ENCODE results near the gene NFATC2.

The NFATC2 gene

GRCh38 chr20:51389543-51390264 lies 152.8 kb downstream of the NFATC2 start:
- DNase-seq (ENCODE audit: low spot score), result no peak

DNA sequence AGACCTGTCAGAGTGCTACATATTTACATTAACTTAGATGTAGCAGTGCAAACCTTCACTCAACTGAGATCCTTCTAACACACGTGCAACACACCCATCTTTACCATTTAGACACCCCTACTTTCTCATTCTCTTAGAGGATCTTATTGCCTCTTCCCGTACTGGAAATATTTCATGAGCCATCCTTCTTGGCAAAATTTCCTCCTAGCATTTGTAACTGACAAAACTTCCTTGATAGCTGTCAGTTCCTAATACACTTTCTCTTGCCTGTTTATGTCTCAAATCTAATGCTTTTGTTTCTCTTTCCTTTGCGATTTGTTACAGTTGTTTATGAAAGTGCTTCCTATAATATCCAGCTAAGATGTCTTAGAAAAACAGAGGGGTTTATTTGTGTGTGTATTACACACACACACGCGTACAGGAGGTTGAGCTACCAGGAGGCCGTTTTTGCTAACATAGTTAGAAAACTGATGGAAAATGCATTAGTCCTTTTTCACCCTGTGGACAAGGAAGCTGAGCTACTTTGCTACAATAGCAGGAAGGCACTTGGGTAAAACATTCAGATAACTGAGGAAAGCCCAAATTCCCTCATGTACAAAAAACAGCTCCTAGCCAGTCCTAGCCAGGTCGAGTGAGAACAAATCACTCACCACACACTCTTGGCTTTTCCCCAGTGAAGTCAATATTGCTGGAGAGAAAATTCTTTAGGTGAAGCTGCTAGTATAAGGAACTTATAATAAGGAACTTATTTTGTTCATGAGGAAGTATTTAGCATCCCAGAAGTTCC lies 153.6 kb downstream of the NFATC2 start:
- no peak for DNase-seq (ENCODE audit: low spot score)

DNA sequence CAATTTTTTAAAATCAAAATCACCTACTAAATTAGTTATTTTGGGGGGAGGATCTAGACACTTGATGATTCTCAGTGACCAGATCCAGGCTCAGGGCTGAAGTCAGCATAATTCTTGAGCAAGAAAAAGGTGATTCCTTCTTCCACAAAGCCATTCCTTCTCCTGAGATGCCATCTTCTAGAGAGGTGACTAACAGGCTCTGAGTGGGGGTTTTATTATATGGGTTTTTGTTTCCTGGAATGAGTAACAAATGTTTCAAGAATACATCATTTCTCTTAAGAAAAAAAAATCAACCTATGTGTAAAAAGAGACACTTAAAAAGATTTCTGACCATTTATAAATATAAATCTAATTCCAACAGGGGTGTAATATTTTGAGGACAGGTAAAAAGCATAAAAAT lies 154.3 kb downstream of the NFATC2 start:
- DNase-seq (ENCODE audit: low spot score), result no peak

DNA sequence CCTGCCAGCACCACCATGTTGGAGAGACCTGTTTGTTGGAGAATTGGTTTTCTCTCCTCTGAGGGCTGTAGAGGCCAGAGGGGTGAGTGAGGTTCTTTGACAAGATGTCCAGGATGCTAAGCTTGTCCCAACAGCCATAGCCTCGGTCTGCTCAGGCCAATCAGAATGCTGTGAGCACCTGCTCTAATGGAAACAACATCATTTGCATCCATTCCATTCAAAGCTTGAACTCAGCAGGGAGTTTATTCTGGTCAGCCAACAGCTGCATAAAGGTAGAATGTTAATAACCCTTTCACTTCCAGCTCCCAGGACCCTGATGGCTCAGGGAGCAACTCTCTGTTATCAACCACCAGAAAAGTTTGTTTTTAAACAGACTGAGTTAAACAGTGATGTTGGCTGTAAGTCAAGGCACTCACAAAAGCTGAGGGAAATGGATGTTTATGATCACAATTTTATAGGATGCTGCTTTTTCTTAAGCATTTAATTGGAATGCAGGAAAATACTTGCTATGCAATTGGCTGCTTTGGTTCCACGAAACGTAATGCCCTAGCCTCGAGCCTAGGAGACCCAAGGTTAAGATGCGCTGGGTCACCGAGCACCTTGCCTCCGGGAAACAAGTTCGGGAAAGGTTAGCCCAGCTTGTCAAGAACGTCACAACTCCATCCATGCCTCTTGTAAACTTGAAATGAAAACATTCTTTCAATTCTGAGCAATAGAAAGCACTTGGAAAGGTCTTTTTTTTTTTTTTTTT lies 155.2 kb downstream of the NFATC2 start:
- DNase-seq (ENCODE audit: low spot score), result no peak

GRCh38 chr20:51386586-51386985 lies 155.9 kb downstream of the NFATC2 start:
- no peak for DNase-seq (ENCODE audit: low spot score)

- DNase-seq (ENCODE audit: low spot score), result no peak
Observed at GRCh38 chr20:51385646-51386530, 156.6 kb downstream of the NFATC2 start.

GRCh38 chr20:51384875-51385274 lies 157.6 kb downstream of the NFATC2 start:
- DNase-seq (ENCODE audit: low spot score), result no peak

GRCh38 chr20:51383891-51384510 lies 158.5 kb downstream of the NFATC2 start:
- DNase-seq (ENCODE audit: low spot score), result no peak

GRCh38 chr20:51382986-51383821 lies 159.3 kb downstream of the NFATC2 start:
- no peak for DNase-seq (ENCODE audit: low spot score)

DNA sequence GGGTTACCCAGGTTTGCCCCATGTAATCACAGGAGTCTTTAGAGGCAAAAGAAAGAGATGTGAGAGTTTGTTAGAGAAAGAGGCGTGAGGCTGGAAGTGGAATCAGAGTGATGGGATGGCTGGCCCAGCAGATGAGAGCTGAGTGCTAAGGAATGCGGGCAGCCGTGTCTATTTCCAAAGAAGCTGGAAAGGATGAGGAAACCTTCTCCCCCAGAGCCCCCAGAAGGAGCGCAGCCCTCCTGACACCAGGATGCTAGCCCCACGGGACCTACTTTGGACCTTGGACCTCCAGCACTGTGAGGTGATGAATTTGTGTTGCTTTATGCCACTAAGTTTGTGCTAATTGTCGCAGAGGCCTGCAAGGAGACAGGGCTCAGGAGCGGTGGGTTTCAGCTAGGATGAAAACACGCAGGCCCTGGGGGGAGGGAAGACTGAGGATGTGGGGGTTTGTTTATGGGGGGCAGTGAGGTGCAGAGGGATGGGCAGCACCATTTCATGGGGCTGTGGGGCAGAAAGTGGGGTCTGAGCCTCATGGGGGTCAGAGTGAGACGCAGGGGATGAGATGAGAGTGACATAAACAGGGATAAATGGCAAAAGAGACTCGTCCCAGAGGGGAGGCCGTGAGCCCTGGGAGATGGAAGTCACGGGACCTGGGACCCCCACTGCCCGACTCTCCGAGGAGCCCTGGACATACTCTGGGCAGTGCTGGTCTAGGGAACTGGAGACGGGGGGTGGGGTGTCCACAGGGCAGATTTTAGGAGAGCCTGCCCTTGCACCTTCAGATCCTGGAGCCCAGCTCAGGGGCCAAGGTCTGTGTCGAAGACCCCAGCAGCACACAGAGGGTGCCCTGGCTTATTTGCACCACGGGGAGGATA lies 160.2 kb downstream of the NFATC2 start:
- DNase-seq (ENCODE audit: low spot score), result no peak

DNA sequence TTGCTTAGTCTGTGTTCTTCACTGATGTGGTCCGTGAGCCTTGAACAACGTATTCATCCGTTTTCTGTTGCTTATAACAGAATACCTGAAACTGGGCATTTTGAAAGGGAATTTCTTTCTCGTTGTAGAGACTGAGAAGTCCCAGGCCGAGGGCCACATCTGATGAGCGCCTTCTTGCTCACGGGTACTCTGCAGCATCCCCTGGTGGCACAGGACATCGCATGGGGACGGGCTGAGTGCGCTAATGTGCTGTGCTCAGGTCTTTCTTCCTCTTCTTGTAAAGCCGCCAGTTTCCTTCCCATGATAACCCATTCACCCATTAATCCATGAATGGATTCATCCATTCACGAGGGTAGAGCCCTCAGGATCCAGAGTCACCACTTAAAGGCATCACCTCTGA lies 161.0 kb downstream of the NFATC2 start:
- no peak for DNase-seq (ENCODE audit: low spot score)

GRCh38 chr20:51380401-51381385 lies 161.8 kb downstream of the NFATC2 start:
- DNase-seq (ENCODE audit: low spot score), result no peak

GRCh38 chr20:51379601-51380341 lies 162.7 kb downstream of the NFATC2 start:
- no peak for DNase-seq (ENCODE audit: low spot score)

GRCh38 chr20:51378171-51378928 lies 164.2 kb downstream of the NFATC2 start:
- no peak for DNase-seq (ENCODE audit: low spot score)

- DNase-seq (ENCODE audit: low spot score), result no peak
Observed at GRCh38 chr20:51377132-51377531, 165.4 kb downstream of the NFATC2 start.

- DNase-seq (ENCODE audit: low spot score), result peak; percentile 13
Observed at GRCh38 chr20:51376111-51376510, 166.4 kb downstream of the NFATC2 start.

GRCh38 chr20:51375561-51375960 lies 167.0 kb downstream of the NFATC2 start:
- no peak for DNase-seq (ENCODE audit: low spot score)
